GM12878 (cell line): ENCODE measurements around the gene TCF7L1. TPM values are rescaled to one million over a fixed set of nuclear protein-coding genes. Genes with fewer than 3 reads are reported as not detected.

ENCODE experiments used
- ATAC-seq: fragments of 200-7000 bp; cut with Tn5 transposase; 3 replicates; pipeline ENCODE4 v1.9.1; 2020; ENCODE audit warnings: mild to moderate bottlenecking, moderate library complexity
- BruUV-seq: library from RNA; stranded (reverse); fragments of 400-500 nt; replicated peaks from 2 replicates; lab custom pipeline; 2021; lab: Mats Ljungman, UMichigan
- CTCF ChIA-PET: fragments of 300-600 bp; sonication (Branson Sonifier 250); formaldehyde crosslinking; extraction: SDS; loops from one replicate; lab custom pipeline; 2021; ENCODE audit warnings: inconsistent platforms; lab: Yijun Ruan, JAX
- POLR2A ChIA-PET: fragments of 350-600 bp; formaldehyde crosslinking; extraction: SDS; loops from one replicate; lab custom pipeline; 2021; ENCODE audit warnings: inconsistent platforms; lab: Charles Lee
- RAD21 ChIA-PET: fragments of 300-600 bp; sonication (Branson Sonifier 250); formaldehyde crosslinking; loops from one replicate; lab custom pipeline; 2023; ENCODE audit warnings: antibody characterized with exemption; ENCODE audit not compliant: unreplicated experiment; lab: Charles Lee
- SMC1A ChIA-PET: fragments of 300-600 bp; sonication (Branson Sonifier 250); formaldehyde crosslinking; loops from one replicate; lab custom pipeline; 2023; ENCODE audit not compliant: unreplicated experiment, uncharacterized antibody; lab: Charles Lee
- DNase-seq: peaks from one replicate; pipeline ENCODE4 v3.0.0-alpha.2; 2011; ENCODE audit warnings: low read depth, low spot score
- FAIRE-seq: peaks from 3 replicates; lab custom pipeline; 2011; peaks lifted over from hg19 to GRCh38; lab: Jason Lieb, UNC
- H2AFZ ChIP-seq: 2 replicates; pipeline ENCODE4 v1.6.0; 2011; ENCODE audit warnings: low read depth, low read length, control low read depth; ENCODE audit not compliant: control insufficient read depth
- H3K27ac ChIP-seq: 2 replicates; pipeline ENCODE4 v1.5.1; 2011; ENCODE audit warnings: control low read depth; ENCODE audit not compliant: control insufficient read depth, insufficient read depth
- H3K27me3 ChIP-seq, 2 experiments: replicated peaks in 1 of 2; 2 replicates each; pipeline versions ENCODE4 v1.6.0 to v1.6.1; 2011; ENCODE audit warnings: low read length in 1 of 2; ENCODE audit not compliant: control insufficient read depth in 2 of 2, insufficient read depth in 2 of 2
- H3K36me3 ChIP-seq, 2 experiments: 2 replicates each; pipeline ENCODE4 v1.5.1; 2011; ENCODE audit warnings: low read length in 1 of 2; ENCODE audit not compliant: control insufficient read depth in 2 of 2, insufficient read depth in 2 of 2
- H3K4me1 ChIP-seq: 2 replicates; pipeline ENCODE4 v1.6.1; 2011; ENCODE audit warnings: mild to moderate bottlenecking, low read length, moderate library complexity, mixed read lengths; ENCODE audit not compliant: control insufficient read depth, insufficient read depth
- H3K4me2 ChIP-seq: 2 replicates; pipeline ENCODE4 v1.6.0; 2011; ENCODE audit warnings: control low read depth; ENCODE audit not compliant: control insufficient read depth, insufficient read depth
- H3K4me3 ChIP-seq: fragments of 200-600 bp; sonication (generic); 2 replicates; pipeline ENCODE4 v1.5.1; 2016
- H3K79me2 ChIP-seq: 2 replicates; pipeline ENCODE4 v1.6.0; 2011; ENCODE audit warnings: low read length; ENCODE audit not compliant: control insufficient read depth, insufficient read depth
- H3K9ac ChIP-seq: 2 replicates; pipeline ENCODE4 v1.8.0; 2011; ENCODE audit warnings: low read length, control low read depth, mixed read lengths; ENCODE audit not compliant: control insufficient read depth, insufficient read depth
- H3K9me3 ChIP-seq: replicated peaks from 3 replicates; pipeline ENCODE4 v1.5.1; 2011; ENCODE audit warnings: mild to moderate bottlenecking, low read length; ENCODE audit not compliant: control insufficient read depth, insufficient read depth
- H4K20me1 ChIP-seq: 2 replicates; pipeline ENCODE4 v1.6.0; 2011; ENCODE audit not compliant: control insufficient read depth, insufficient read depth
- BCLAF1 ChIP-seq: fragments of 450-650 bp; IDR thresholded peaks from 2 replicates; pipeline ENCODE4 v1.6.1; 2017; ENCODE audit warnings: antibody characterized with exemption, mild to moderate bottlenecking, moderate library complexity
- BHLHE40 ChIP-seq, 2 experiments: fragments of 450-650 bp in 1 of 2; IDR thresholded peaks; 2 replicates each; pipeline ENCODE4 v1.6.1; 2011 to 2017; ENCODE audit warnings: low read depth in 2 of 2, borderline replicate concordance in 1 of 2, improper control_type of control experiment in 1 of 2, low read length in 1 of 2, mild to moderate bottlenecking in 1 of 2
- CBX3 ChIP-seq: fragments of 200-600 bp; sonication (generic); IDR thresholded peaks from 2 replicates; pipeline ENCODE4 v1.6.1; 2016; ENCODE audit warnings: low read depth, borderline replicate concordance
- ESRRA ChIP-seq: IDR thresholded peaks from 2 replicates; pipeline ENCODE4 v1.6.1; 2012; ENCODE audit warnings: mild to moderate bottlenecking, low read length, improper control_type of control experiment
- HDGF ChIP-seq: fragments of 450-650 bp; IDR thresholded peaks from 2 replicates; pipeline ENCODE4 v1.6.1; 2016; ENCODE audit warnings: antibody characterized with exemption
- HSF1 ChIP-seq: fragments of 150-350 bp; IDR thresholded peaks from 2 replicates; pipeline ENCODE4 v1.6.1; 2014; ENCODE audit warnings: mild to moderate bottlenecking, low read depth, low read length
- RCOR1 ChIP-seq: conservative IDR thresholded peaks from 2 replicates; pipeline ENCODE4 v1.6.1; 2012; ENCODE audit warnings: low read depth, low read length, improper control_type of control experiment
- RFX5 ChIP-seq: IDR thresholded peaks from 2 replicates; pipeline ENCODE4 v1.6.1; 2011; ENCODE audit warnings: low read depth, low read length, improper control_type of control experiment
- STAT1 ChIP-seq: fragments of 450-650 bp; conservative IDR thresholded peaks from 2 replicates; pipeline ENCODE4 v1.6.1; 2014; ENCODE audit warnings: antibody characterized with exemption, mild to moderate bottlenecking
- STAT3 ChIP-seq: IDR thresholded peaks from 2 replicates; pipeline ENCODE4 v1.6.1; 2011; ENCODE audit warnings: low read depth, low read length, improper control_type of control experiment
- ZZZ3 ChIP-seq: IDR thresholded peaks from 2 replicates; pipeline ENCODE4 v1.6.1; 2011; ENCODE audit warnings: low read depth; ENCODE audit not compliant: control insufficient read depth, insufficient read length
- WGBS: methylation state at CpG from one replicate; pipeline ENCODE4 v1.1.6; 2016; ENCODE audit warnings: low lambda C conversion rate; ENCODE audit not compliant: insufficient replicate concordance, insufficient coverage; ENCODE audit errors: missing lambda C conversion rate; 5-methylcytosine and 5-hydroxymethylcytosine counted together
- in situ Hi-C: fragments of 300-500 bp; cut with MboI; formaldehyde crosslinking; loops from 9 replicates; pipeline ENCODE4 v1.14.3; 2018; ENCODE audit warnings: mixed read lengths
- intact Hi-C: fragments of 100-400 bp; cut with micrococcal nuclease; formaldehyde crosslinking; loops from one replicate; pipeline ENCODE4 v1.14.2; 2022; ENCODE audit not compliant: unreplicated experiment
- polyA plus RNA-seq, 11 experiments: library from polyadenylated mRNA; depleted of rRNA in 4 of 11; unstranded in 6 of 11; stranded (reverse) in 5 of 11; fragments of >200 nt; fragmentation: Nextera tagmentation in 4 of 11; fragmentation: Illumina TruSeq in 1 of 11; extraction: Ambion mirVana in 4 of 11; extraction: Trizol in 1 of 11; gene quantifications; 1 replicate in 1 of 11; 2 replicates in 10 of 11; pipeline versions ENCODE4 v1.2.1 to v1.2.3, GENCODE V29; 2011 to 2016; ENCODE audit warnings: inconsistent platforms in 2 of 11, missing spikeins in 2 of 11, low read depth in 1 of 11
- total RNA-seq, 4 experiments: library from RNA; depleted of rRNA in 3 of 4; stranded (reverse); fragments of >200 nt in 3 of 4; fragmentation: Illumina TruSeq in 1 of 4; extraction: Trizol in 1 of 4; gene quantifications; 2 replicates each; pipeline versions ENCODE4 v1.2.1 to v1.2.3, GENCODE V29; 2013 to 2021

The TCF7L1 gene
- total and polyA plus RNA-seq, 10 of the 15 experiments (the other 5 are each of a cell fraction or from before 2014, with no cell fraction given) = 0.03 to 0.11 (median 0.10) TPM; not detected in 7

DNA sequence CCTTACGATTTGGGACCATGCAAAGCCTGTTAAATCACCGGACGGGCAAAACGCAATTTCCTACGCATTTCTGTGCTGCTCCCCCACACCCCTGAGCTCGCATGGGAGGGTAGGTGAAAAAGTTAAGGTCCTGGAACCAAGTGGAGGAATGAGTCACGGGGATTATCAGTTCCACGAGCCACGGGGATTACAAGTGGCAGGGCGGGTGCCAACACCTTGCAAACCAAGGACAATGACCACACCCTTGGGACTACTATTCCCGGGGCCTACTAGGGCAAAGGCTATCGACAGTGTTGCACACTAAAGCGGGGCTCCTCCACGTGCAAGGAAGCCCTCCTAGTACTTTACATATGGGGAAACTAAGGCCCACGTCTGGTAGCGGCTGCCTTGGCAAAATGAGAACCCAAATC lies 220.7 kb downstream of the TCF7L1 start:
- ChIA-PET RAD21 (interaction anchor here (0.6 to 1.8 kb wide), 10 partner anchors 23 to 413 kb away, joined by 3 to 9 read pairs (median 3); partner anchors contain the start of genes SH2D6 and TGOLN2), SMC1A (interaction anchor here (0.6 to 1.6 kb wide), 6 partner anchors 26 to 198 kb away, joined by 3 to 8 read pairs (median 4); partner anchors contain the start of gene TGOLN2), POLR2A (interaction anchor here (0.6 to 3.0 kb wide), 13 partner anchors 15 to 242 kb away, joined by 3 to 20 read pairs (median 5); partner anchors contain the start of genes MAT2A, RNF181, TGOLN2 and VAMP8), CTCF (interaction anchor here (0.8 to 1.7 kb wide), 5 partner anchors 16 to 428 kb away, joined by 3 to 5 read pairs (median 4); partner anchors contain the start of gene TGOLN2)
- Histone ChIP-seq H4K20me1 (no peaks in the 10 kb centered on the region), H3K4me1 (peaks cover 4% of the 10 kb centered on the region), H3K27ac (peak overlapping the region; percentile 74), H3K4me3 (peak overlapping the region; percentile 85), H3K9ac (peak overlapping the region; percentile 94), H3K9me3 (no peaks in the 10 kb centered on the region), H3K36me3 (peaks cover 1 to 5% of the 10 kb centered on the region in 2 experiments; a peak in 3 of 4 replicates), H3K27me3 (no peaks in the 10 kb centered on the region), H3K4me2 (peak overlapping the region; percentile 89), H3K79me2 (peaks cover 25% of the 10 kb centered on the region), H2AFZ (peak overlapping the region; percentile 68)
- 3% methylated on average over 16 of the region's 16 CpGs for WGBS
- intact Hi-C loops = loop anchor here (1.0 to 2.0 kb wide), 2 partner anchors 26 to 185 kb away; partner anchors contain the start of gene MAT2A
- FAIRE-seq = no peak
- in situ Hi-C loops = no loop called here
- TSS peak; percentile 85 for BruUV-seq
- DNase-seq = no peak
- TF ChIP-seq RCOR1 (no peak), RFX5 (no peak), HSF1 (no peak), BHLHE40 (IDR thresholded peaks at IDR 0.05; ENCODE audit: borderline replicate concordance in 1 of 2, low read depth in 2 of 2, low read length in 1 of 2) (no peak), ESRRA (no peak), HDGF (no peak), CBX3 (no peak), STAT3 (no peak), BCLAF1 (no peak), STAT1 (no peak), ZZZ3 (no peak)
- peak; percentile 35 for ATAC-seq
